Mesendoderm (in vitro differentiated cells): ENCODE results near the gene CIROP.

Experiments used
- DNase-seq: peaks from one replicate; pipeline ENCODE4 v3.0.0; 2013
- H2AK5ac ChIP-seq: 2 replicates; pipeline ENCODE4 v1.6.1; 2013; ENCODE audit warnings: low read length, inconsistent platforms
- H2BK120ac ChIP-seq: 2 replicates; pipeline ENCODE4 v1.6.1; 2013; ENCODE audit warnings: low read depth, mild to moderate bottlenecking, low read length, moderate library complexity, mixed read lengths
- H2BK15ac ChIP-seq: replicated peaks from 2 replicates; pipeline ENCODE4 v1.6.1; 2013; ENCODE audit warnings: low read depth, mild to moderate bottlenecking, moderate library complexity
- H2BK5ac ChIP-seq: 2 replicates; pipeline ENCODE4 v1.6.1; 2013; ENCODE audit warnings: low read length, inconsistent platforms
- H3K18ac ChIP-seq: 2 replicates; pipeline ENCODE4 v1.6.1; 2013; ENCODE audit warnings: mild to moderate bottlenecking, low read length, mixed read lengths
- H3K23ac ChIP-seq: one replicate; pipeline ENCODE4 v1.6.1; 2013; ENCODE audit warnings: low read length
- H3K27ac ChIP-seq: 2 replicates; pipeline ENCODE4 v1.5.1; 2013; ENCODE audit warnings: low read depth, mild to moderate bottlenecking, inconsistent platforms, low read length, moderate library complexity
- H3K27me3 ChIP-seq: 2 replicates; pipeline ENCODE4 v1.6.1; 2013; ENCODE audit warnings: low read length, control low read depth, mild to moderate bottlenecking, inconsistent platforms; ENCODE audit not compliant: insufficient read depth, poor library complexity
- H3K36me3 ChIP-seq: 2 replicates; pipeline ENCODE4 v1.6.1; 2013; ENCODE audit warnings: low read length, inconsistent platforms; ENCODE audit not compliant: control insufficient read depth, insufficient read depth
- H3K4ac ChIP-seq: one replicate; pipeline ENCODE4 v1.6.1; 2013; ENCODE audit warnings: low read depth, mild to moderate bottlenecking, low read length, moderate library complexity
- H3K4me1 ChIP-seq: 2 replicates; pipeline ENCODE4 v1.6.1; 2013; ENCODE audit warnings: low read depth, low read length, inconsistent platforms; ENCODE audit not compliant: control insufficient read depth
- H3K4me2 ChIP-seq: 2 replicates; pipeline ENCODE4 v1.6.1; 2013; ENCODE audit warnings: low read length
- H3K4me3 ChIP-seq: 2 replicates; pipeline ENCODE4 v1.5.1; 2013; ENCODE audit warnings: mild to moderate bottlenecking, low read length
- H3K56ac ChIP-seq: one replicate; pipeline ENCODE4 v1.6.1; 2013; ENCODE audit warnings: low read length
- H3K79me1 ChIP-seq: 2 replicates; pipeline ENCODE4 v1.6.1; 2013; ENCODE audit warnings: low read length, inconsistent platforms
- H3K79me2 ChIP-seq: 2 replicates; pipeline ENCODE4 v1.6.1; 2013; ENCODE audit warnings: mild to moderate bottlenecking, low read length; ENCODE audit not compliant: control insufficient read depth, insufficient read depth
- H3K9ac ChIP-seq: 2 replicates; pipeline ENCODE4 v1.6.1; 2013; ENCODE audit warnings: low read length, inconsistent platforms
- H4K5ac ChIP-seq: one replicate; pipeline ENCODE4 v1.6.1; 2013; ENCODE audit warnings: low read length
- H4K8ac ChIP-seq: one replicate; pipeline ENCODE4 v1.6.1; 2013; ENCODE audit warnings: low read depth, mild to moderate bottlenecking, control low read depth, low read length, moderate library complexity
- WGBS: extraction: QIAGEN DNeasy Blood & Tissue Kit; methylation state at CpG from one replicate; pipeline ENCODE4 v1.1.7; 2013; ENCODE audit warnings: low lambda C conversion rate, missing lambda C conversion rate; ENCODE audit not compliant: insufficient coverage; ENCODE audit errors: extremely low coverage; 5-methylcytosine and 5-hydroxymethylcytosine counted together

CIROP gene

DNA sequence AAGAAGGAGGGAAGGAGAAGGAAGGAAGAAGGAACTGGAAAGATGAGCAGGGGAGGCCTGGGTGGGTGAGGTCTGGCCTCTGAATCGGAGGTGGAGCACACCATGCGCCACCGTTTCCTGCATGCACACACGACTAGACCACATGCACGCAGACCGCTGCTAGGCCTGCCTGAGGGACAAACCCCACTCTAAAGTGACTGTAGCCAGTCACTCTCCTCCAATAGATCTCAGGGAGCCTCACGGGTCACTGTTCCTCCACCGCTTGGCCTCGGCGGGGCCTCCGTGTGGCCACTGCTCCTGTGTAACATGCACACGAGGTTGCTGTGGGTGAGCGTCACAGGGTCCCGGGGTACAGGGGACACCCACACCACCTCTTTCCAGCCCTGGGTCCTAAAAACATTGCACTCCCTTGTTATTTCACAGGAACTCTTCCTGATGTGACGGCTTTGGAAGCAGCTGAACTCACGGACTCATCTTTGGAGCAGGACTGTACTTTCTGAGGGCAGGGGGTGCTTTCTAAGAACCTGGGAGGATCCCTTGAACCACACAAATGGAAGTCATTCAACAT lies 31.9 kb upstream of the CIROP start:
- Histone ChIP-seq H3K4me2 (no peak overlapping the region), H3K27ac (no peak overlapping the region), H2BK5ac (no peak overlapping the region), H4K8ac (no peak overlapping the region), H3K18ac (no peak overlapping the region), H3K23ac (no peak overlapping the region), H3K27me3 (no peaks in the 10 kb centered on the region), H3K4me3 (no peak overlapping the region), H3K56ac (no peak overlapping the region), H3K36me3 (peaks cover 2% of the 10 kb centered on the region), H3K79me2 (no peaks in the 10 kb centered on the region), H2BK120ac (no peak overlapping the region), H4K5ac (no peak overlapping the region), H2BK15ac (no peak overlapping the region), H2AK5ac (no peak overlapping the region), H3K4me1 (no peaks in the 10 kb centered on the region), H3K79me1 (no peaks in the 10 kb centered on the region), H3K9ac (no peak overlapping the region), H3K4ac (no peak overlapping the region)
- no CpG with 5 or more reads among the region's 16 CpGs for WGBS
- DNase-seq, result no peak

GRCh38 chr14:23132970-23133369 lies 28.2 kb upstream of the CIROP start:
- Histone ChIP-seq H3K4me3 (no peak overlapping the region), H2BK15ac (no peak overlapping the region), H3K18ac (no peak overlapping the region), H3K79me1 (no peaks in the 10 kb centered on the region), H3K4ac (no peak overlapping the region), H3K9ac (no peak overlapping the region), H3K36me3 (peaks cover 5% of the 10 kb centered on the region), H3K23ac (no peak overlapping the region), H4K8ac (no peak overlapping the region), H4K5ac (no peak overlapping the region), H3K4me1 (no peaks in the 10 kb centered on the region), H2BK5ac (no peak overlapping the region), H3K4me2 (no peak overlapping the region), H3K27ac (no peak overlapping the region), H3K27me3 (no peaks in the 10 kb centered on the region), H3K79me2 (no peaks in the 10 kb centered on the region), H2BK120ac (no peak overlapping the region), H2AK5ac (no peak overlapping the region), H3K56ac (no peak overlapping the region)
- no CpG with 5 or more reads among the region's 8 CpGs for WGBS
- DNase-seq, result no peak

- Histone ChIP-seq H3K56ac (no peak overlapping the region), H3K79me2 (no peaks in the 10 kb centered on the region), H3K4me1 (no peaks in the 10 kb centered on the region), H4K5ac (no peak overlapping the region), H3K27ac (no peak overlapping the region), H4K8ac (no peak overlapping the region), H3K23ac (no peak overlapping the region), H3K4ac (no peak overlapping the region), H3K36me3 (peaks cover 5% of the 10 kb centered on the region), H3K9ac (no peak overlapping the region), H2BK5ac (no peak overlapping the region), H3K4me2 (no peak overlapping the region), H2BK15ac (no peak overlapping the region), H3K27me3 (no peaks in the 10 kb centered on the region), H3K18ac (no peak overlapping the region), H3K79me1 (no peaks in the 10 kb centered on the region), H2AK5ac (no peak overlapping the region), H3K4me3 (no peak overlapping the region), H2BK120ac (no peak overlapping the region)
- no CpG with 5 or more reads among the region's 5 CpGs for WGBS
- DNase-seq, result no peak
These were observed 26.7 kb upstream of the CIROP start for GRCh38 chr14:23131482-23131881.

DNA sequence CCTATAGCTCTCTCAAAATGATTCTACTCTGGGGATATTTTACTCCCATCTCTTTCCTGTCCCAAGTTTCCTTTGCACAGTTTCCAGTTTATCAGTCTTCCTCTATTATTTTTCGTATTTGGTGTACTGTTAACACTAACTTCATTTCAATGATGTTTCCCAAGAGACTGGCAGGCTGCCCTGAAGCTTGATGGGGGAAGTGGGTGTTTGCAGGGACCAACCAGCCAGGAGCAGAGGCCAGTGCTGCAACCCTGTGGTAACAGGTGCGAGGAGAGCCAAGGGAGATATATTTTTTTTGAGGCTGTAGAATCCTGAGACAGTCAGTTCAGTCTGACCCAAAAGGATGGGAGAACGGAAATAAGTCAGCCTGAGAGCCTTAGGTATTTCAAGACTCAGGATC lies 26.1 kb upstream of the CIROP start:
- Histone ChIP-seq H3K56ac (no peak overlapping the region), H3K4me3 (no peak overlapping the region), H4K5ac (no peak overlapping the region), H3K9ac (no peak overlapping the region), H2AK5ac (no peak overlapping the region), H3K27me3 (no peaks in the 10 kb centered on the region), H3K36me3 (peaks cover 4% of the 10 kb centered on the region), H3K18ac (no peak overlapping the region), H3K4me1 (no peaks in the 10 kb centered on the region), H4K8ac (no peak overlapping the region), H2BK120ac (no peak overlapping the region), H3K79me2 (no peaks in the 10 kb centered on the region), H3K23ac (no peak overlapping the region), H3K27ac (no peak overlapping the region), H3K79me1 (no peaks in the 10 kb centered on the region), H2BK5ac (no peak overlapping the region), H3K4ac (no peak overlapping the region), H2BK15ac (no peak overlapping the region), H3K4me2 (no peak overlapping the region)
- DNase-seq, result no peak
- no CpG with 5 or more reads among the region's 3 CpGs for WGBS

DNA sequence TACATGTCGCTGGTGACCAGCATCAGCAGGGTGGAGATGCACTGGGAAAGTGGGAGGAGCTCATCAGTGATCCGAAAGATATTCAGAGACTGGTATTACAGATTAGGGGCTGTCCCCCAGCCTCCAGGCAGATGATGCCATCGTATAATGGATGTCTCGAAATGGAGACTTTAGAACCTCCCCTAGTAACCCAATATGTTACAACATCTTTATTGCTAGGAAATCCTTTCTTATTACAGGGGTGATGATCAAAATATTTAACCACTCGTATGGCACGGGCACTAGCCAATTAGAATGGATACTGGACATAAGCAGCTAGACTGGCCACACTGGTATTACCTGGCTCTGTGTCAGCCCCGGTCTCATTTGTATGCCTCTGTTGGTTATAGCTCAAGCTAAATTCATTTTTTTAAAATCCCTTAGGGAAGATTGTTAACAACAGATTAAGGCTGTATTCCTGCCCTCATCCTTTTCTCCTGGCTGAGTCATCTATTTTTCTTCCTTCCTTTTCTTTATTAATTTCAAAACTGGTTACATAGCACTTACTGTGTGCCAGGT lies 25.0 kb upstream of the CIROP start:
- no CpG with 5 or more reads among the region's 7 CpGs for WGBS
- no peak overlapping the region for H3K27ac ChIP-seq

More for the DNA sequence above, 25.0 kb upstream of the CIROP start:
- no peak overlapping the region for H3K4me2 ChIP-seq
- H4K8ac ChIP-seq, result no peak overlapping the region
- no peak overlapping the region for H2BK5ac ChIP-seq
- H3K4me3 ChIP-seq, result no peak overlapping the region
- peaks cover 4% of the 10 kb centered on the region for H3K36me3 ChIP-seq
- no peak overlapping the region for H2BK120ac ChIP-seq
- H3K4me1 ChIP-seq, result no peaks in the 10 kb centered on the region
- no peak overlapping the region for H3K18ac ChIP-seq
- no peak overlapping the region for H3K23ac ChIP-seq
- H3K56ac ChIP-seq, result no peak overlapping the region
- H3K79me2 ChIP-seq, result no peaks in the 10 kb centered on the region
- no peak overlapping the region for H3K4ac ChIP-seq
- H4K5ac ChIP-seq, result no peak overlapping the region
- no peak overlapping the region for H2BK15ac ChIP-seq
- no peaks in the 10 kb centered on the region for H3K27me3 ChIP-seq
- H3K79me1 ChIP-seq, result no peaks in the 10 kb centered on the region
- H2AK5ac ChIP-seq, result no peak overlapping the region
- no peak for DNase-seq
- H3K9ac ChIP-seq, result no peak overlapping the region
